CD4-positive, alpha-beta T cell (primary cell): ENCODE measurements around the gene SLC19A3. TPM values are rescaled to one million over a fixed set of nuclear protein-coding genes. Genes with fewer than 3 reads are reported as not detected.
"Not testable (repeated sequence)": the region's sequence is repeated elsewhere in the genome, so short reads cannot be mapped to it uniquely, and the experiment has no call there.

Source experiments
- ATAC-seq: fragments of 200-7000 bp; cut with Tn5 transposase; one replicate; pipeline ENCODE4 v1.10.0; 2022; ENCODE audit warnings: mild to moderate bottlenecking; ENCODE audit not compliant: poor library complexity
- CTCF ChIA-PET: fragments of 350-600 bp; sonication (Branson Sonifier 250); formaldehyde crosslinking; loops from one replicate; lab custom pipeline; 2021; ENCODE audit warnings: antibody characterized with exemption, inconsistent platforms; lab: Charles Lee
- POLR2A ChIA-PET: fragments of 350-600 bp; sonication (Branson Sonifier 250); formaldehyde crosslinking; loops from one replicate; lab custom pipeline; 2021; ENCODE audit warnings: antibody characterized with exemption, inconsistent platforms; lab: Charles Lee
- DNase-seq, 14 experiments: peaks; one replicate each; pipeline ENCODE4 v3.0.0-alpha.2; 2013 to 2020; ENCODE audit warnings: mixed read lengths in 2 of 14
- H3K27ac ChIP-seq, 2 donors: one replicate each; pipeline versions ENCODE4 v1.5.1 to v1.7.0; 2013; ENCODE audit warnings: low read length in 2 of 2, low read depth in 1 of 2, mild to moderate bottlenecking in 1 of 2
- H3K27me3 ChIP-seq, 2 experiments: 1 replicate in 1 of 2; 2 replicates in 1 of 2; pipeline versions ENCODE4 v1.6.1 to v1.7.0; 2013; ENCODE audit warnings: low read length in 2 of 2, control low read depth in 1 of 2, mild to moderate bottlenecking in 1 of 2, moderate library complexity in 1 of 2; ENCODE audit not compliant: insufficient read depth in 2 of 2, control insufficient read depth in 1 of 2
- H3K36me3 ChIP-seq: one replicate; pipeline ENCODE4 v1.6.1; 2013; ENCODE audit warnings: low read length, control low read depth; ENCODE audit not compliant: insufficient read depth
- H3K4me1 ChIP-seq: one replicate; pipeline ENCODE4 v1.6.1; 2013; ENCODE audit warnings: low read length, control low read depth; ENCODE audit not compliant: insufficient read depth
- H3K4me3 ChIP-seq: one replicate; pipeline ENCODE4 v1.5.1; 2013; ENCODE audit warnings: mild to moderate bottlenecking, low read length, moderate library complexity
- H3K9me3 ChIP-seq, 2 experiments: 1 replicate in 1 of 2; 2 replicates in 1 of 2; pipeline versions ENCODE4 v1.6.1 to v1.7.0; 2013; ENCODE audit warnings: low read length in 2 of 2, mild to moderate bottlenecking in 2 of 2, control low read depth in 1 of 2, moderate library complexity in 1 of 2; ENCODE audit not compliant: control insufficient read depth in 1 of 2, insufficient read depth in 1 of 2
- H3K27ac Mint-ChIP-seq: one replicate; pipeline ENCODE4 v1.8.0; 2020; ENCODE audit warnings: mixed read lengths
- H3K27me3 Mint-ChIP-seq: one replicate; pipeline ENCODE4 v1.8.0; 2021; ENCODE audit warnings: mixed read lengths
- H3K36me3 Mint-ChIP-seq: one replicate; pipeline ENCODE4 v1.8.0; 2021; ENCODE audit warnings: low read depth, mixed read lengths
- H3K4me1 Mint-ChIP-seq: one replicate; pipeline ENCODE4 v1.8.0; 2021; ENCODE audit warnings: low read depth, mixed read lengths
- H3K4me3 Mint-ChIP-seq: one replicate; pipeline ENCODE4 v1.8.0; 2020; ENCODE audit warnings: mild to moderate bottlenecking, mixed read lengths
- H3K9me3 Mint-ChIP-seq: one replicate; pipeline ENCODE4 v1.8.0; 2020; ENCODE audit warnings: mixed read lengths
- CTCF ChIP-seq: fragments of 200-600 bp; IDR thresholded peaks from one replicate; pipeline ENCODE4 v1.8.0; 2022; ENCODE audit warnings: antibody characterized with exemption, mild to moderate bottlenecking
- intact Hi-C, 2 experiments: fragments of 100-400 bp; cut with DNase I in 1 of 2; cut with micrococcal nuclease in 1 of 2; formaldehyde crosslinking; loops; one replicate each; pipeline versions ENCODE4 v1.15.1 to v1.9.0; 2023 to 2025; cut with DNase I, micrococcal nuclease
- total RNA-seq, 174 experiments: library from RNA in 2 of 174; stranded (reverse) in 2 of 174; gene quantifications; one replicate each; pipeline ENCODE4 v1.2.3 and lab custom pipeline; 2021 to 2026

SLC19A3 gene
- total RNA-seq, 2 experiments from 2014 or later = not detected

- Histone ChIP-seq H3K9me3 (no peaks in the 10 kb centered on the region), H3K4me3 (no peak overlapping the region), H3K27ac (no peak overlapping the region), H3K4me1 (no peaks in the 10 kb centered on the region), H3K36me3 (no peaks in the 10 kb centered on the region), H3K27me3 (no peaks in the 10 kb centered on the region)
- no peak for TF ChIP-seq CTCF
- Mint-ChIP-seq H3K36me3 (no peaks in the 10 kb centered on the region), H3K4me1 (no peaks in the 10 kb centered on the region), H3K27ac (no peak overlapping the region), H3K27me3 (peaks cover 6% of the 10 kb centered on the region), H3K4me3 (no peak overlapping the region), H3K9me3 (no peaks in the 10 kb centered on the region)
- no peak for ATAC-seq
- CTCF ChIA-PET = no interaction called here
- DNase-seq = no peak
- intact Hi-C loops = loop anchor here (10.0 kb wide), 2 partner anchors 397 to 727 kb away; no protein-coding TSS in a partner anchor
- POLR2A ChIA-PET = no interaction called here
These were observed 44.1 kb upstream of the SLC19A3 start for GRCh38 chr2:227761740-227762476.

DNA sequence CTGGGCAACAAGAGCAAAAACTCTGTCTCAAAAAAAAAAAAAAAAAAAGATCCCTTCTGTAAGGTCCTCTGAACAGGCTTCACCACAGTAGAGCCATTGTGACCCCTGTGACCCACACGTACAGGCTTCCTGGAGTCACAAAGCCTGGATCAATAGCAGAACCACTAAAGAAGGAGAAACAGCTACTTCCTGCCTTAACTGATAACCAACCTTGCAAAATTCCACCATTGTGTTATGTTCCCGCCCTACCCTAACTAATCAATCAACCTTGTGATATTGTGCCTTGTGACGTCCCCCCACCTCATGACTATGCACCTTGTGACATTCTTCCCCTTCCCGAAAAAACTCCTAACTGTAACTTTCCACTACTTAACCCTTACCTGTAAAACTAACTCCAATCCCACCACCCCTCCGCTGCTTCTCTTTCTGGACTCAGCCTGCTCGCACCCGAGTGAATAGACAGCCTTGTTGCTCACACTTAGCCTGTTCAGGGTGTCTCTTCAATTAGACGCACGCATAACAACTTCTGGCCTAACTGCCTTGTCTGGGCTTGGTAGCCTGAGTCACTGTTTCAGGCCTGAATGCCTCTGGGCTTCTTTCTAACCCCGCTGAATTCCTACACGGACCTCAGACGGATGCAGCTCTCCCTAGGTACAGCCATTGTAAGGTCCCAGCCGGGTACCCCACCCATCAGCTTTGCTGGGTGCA lies 41.7 kb upstream of the SLC19A3 start:
- CTCF ChIA-PET = no interaction called here
- POLR2A ChIA-PET = no interaction called here
- Mint-ChIP-seq H3K9me3 (no peaks in the 10 kb centered on the region), H3K36me3 (no peaks in the 10 kb centered on the region), H3K27ac (no peak overlapping the region), H3K27me3 (peaks cover 9% of the 10 kb centered on the region), H3K4me3 (no peak overlapping the region), H3K4me1 (no peaks in the 10 kb centered on the region)
- H3K4me3 ChIP-seq = no peak overlapping the region
- H3K27ac ChIP-seq = no peak overlapping the region
- H3K9me3 ChIP-seq = no peaks in the 10 kb centered on the region
- TF ChIP-seq CTCF = no peak
- DNase-seq (no peak), ATAC-seq (no peak)
- no peaks in the 10 kb centered on the region for H3K27me3 ChIP-seq
- H3K4me1 ChIP-seq = no peaks in the 10 kb centered on the region
- intact Hi-C loops = loop anchor here (10.0 kb wide), 2 partner anchors 395 to 725 kb away; no protein-coding TSS in a partner anchor
- H3K36me3 ChIP-seq = no peaks in the 10 kb centered on the region

- DNase-seq, H3K27ac Mint-ChIP-seq, H3K9me3 Mint-ChIP-seq, H3K4me3 ChIP-seq, H3K9me3 ChIP-seq, H3K36me3 ChIP-seq, intact Hi-C loops, H3K27me3 Mint-ChIP-seq, H3K4me3 Mint-ChIP-seq, H3K4me1 ChIP-seq, H3K27ac ChIP-seq, POLR2A ChIA-PET, H3K4me1 Mint-ChIP-seq, H3K36me3 Mint-ChIP-seq, ATAC-seq, H3K27me3 ChIP-seq: not testable (repeated sequence)
- CTCF ChIA-PET = interaction anchor here (1.4 kb wide), 1 partner anchor 10 kb away, joined by 3 read pairs; no protein-coding TSS in a partner anchor
These were observed 38.4 kb upstream of the SLC19A3 start for GRCh38 chr2:227756261-227756660.
